HTR-8/SVneo (cell line): ENCODE results near the gene CAMTA1.
"Not testable (repeated sequence)": the region's sequence is repeated elsewhere in the genome, so short reads cannot be mapped to it uniquely, and the experiment has no call there.

Experiments used
- DNase-seq: peaks from one replicate; pipeline ENCODE4 v3.0.0; 2011; ENCODE audit warnings: low spot score, mixed read lengths; ENCODE audit not compliant: insufficient read length
- FAIRE-seq: peaks from 2 replicates; lab custom pipeline; 2011; peaks lifted over from hg19 to GRCh38; lab: Jason Lieb, UNC

Gene CAMTA1

DNA sequence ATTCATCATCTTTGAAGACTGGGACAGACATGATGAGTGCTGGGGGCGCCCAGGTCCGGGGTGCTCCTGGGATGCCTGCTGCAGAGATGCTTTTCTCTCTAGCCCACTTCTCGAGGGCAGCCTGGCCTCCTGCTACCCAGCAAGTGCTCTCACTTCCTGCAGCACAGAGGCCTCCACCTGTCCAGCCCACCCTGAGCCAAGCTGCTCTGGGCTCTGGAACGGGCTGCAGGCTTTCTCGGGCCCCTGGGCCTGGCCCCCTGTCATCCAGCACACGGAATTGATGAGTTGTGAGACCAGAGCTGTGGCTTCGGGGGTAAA is 516.4 kb downstream of the CAMTA1 start:
- FAIRE-seq (no peak), DNase-seq (no peak)

GRCh38 chr1:7302126-7302525 is 516.9 kb downstream of the CAMTA1 start:
- no peak for DNase-seq
- FAIRE-seq, result no peak

- no peak for DNase-seq
- no peak for FAIRE-seq
Measured at GRCh38 chr1:7302873-7303272, 517.6 kb downstream of the CAMTA1 start.

- FAIRE-seq (no peak), DNase-seq (no peak)
Measured at GRCh38 chr1:7303554-7304317, 518.5 kb downstream of the CAMTA1 start.

- no peak for DNase-seq
Measured at GRCh38 chr1:7313081-7313546, 527.9 kb downstream of the CAMTA1 start.

DNA sequence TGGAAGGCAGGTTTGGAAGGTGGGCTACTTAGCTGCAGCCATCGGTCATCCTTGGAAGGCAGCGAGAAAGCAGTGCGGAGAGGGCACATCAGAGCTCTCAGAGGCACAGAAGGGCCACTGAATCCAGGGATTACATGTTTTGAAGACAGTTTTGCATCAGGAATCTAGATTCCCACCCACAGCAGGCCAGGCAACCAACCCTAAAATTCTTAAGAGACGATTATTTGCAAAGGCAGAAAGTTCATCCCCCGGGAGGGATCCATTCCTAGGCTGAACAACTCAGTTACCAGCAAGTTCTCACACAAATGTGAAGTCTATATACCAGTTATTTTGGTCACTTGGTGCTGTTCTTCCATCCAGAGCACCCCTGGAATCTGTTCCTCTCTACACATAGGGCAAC is 528.6 kb downstream of the CAMTA1 start:
- FAIRE-seq, result no peak
- DNase-seq, result no peak

More at GRCh38 chr1:7313081-7313546, 527.9 kb downstream of the CAMTA1 start:
- no peak for FAIRE-seq

- DNase-seq, result no peak
- no peak for FAIRE-seq
Measured at GRCh38 chr1:7315316-7315715, 530.1 kb downstream of the CAMTA1 start.

DNA sequence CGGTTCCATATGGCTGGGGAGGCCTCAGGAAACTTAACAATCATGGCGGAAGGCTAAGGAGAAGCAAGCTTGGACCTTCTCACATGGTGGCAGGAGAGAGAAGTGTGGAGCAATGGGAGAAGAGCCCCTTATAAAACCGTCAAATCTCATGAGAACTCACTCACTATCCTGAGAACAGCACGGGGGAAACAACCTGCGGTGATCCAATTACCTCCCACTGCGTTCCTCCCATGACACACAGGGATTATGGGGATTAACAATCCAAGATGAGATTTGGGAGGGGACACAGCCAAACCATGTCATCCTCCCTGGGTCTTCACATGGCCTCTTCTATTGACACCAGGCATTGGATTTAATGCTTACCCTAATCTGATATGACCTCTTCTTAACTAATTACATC is 530.7 kb downstream of the CAMTA1 start:
- DNase-seq, result no peak
- FAIRE-seq, result no peak

GRCh38 chr1:7317888-7318287 is 532.6 kb downstream of the CAMTA1 start:
- DNase-seq (no peak), FAIRE-seq (no peak)

DNA sequence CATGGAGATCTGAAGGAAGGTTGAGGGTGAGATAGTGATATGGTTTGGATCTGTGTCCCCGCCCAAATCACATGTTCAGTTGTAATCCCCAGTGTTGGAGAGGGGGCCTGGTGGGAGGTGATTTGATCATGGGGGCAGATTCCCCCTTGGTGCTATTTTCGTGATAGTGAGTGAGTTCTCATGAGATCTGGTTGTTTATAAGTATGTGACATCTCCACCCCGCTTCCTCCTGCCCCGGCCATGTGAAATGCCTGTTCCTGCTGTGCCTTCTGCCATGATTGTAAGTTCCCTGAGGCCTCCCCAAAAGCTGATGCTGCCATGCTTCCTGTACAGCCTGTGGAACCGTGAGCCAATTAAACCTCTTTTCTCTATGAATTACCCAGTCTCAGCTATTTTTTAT is 533.9 kb downstream of the CAMTA1 start:
- DNase-seq (no peak), FAIRE-seq (no peak)

GRCh38 chr1:7320661-7321060 is 535.4 kb downstream of the CAMTA1 start:
- FAIRE-seq (no peak), DNase-seq (no peak)

DNA sequence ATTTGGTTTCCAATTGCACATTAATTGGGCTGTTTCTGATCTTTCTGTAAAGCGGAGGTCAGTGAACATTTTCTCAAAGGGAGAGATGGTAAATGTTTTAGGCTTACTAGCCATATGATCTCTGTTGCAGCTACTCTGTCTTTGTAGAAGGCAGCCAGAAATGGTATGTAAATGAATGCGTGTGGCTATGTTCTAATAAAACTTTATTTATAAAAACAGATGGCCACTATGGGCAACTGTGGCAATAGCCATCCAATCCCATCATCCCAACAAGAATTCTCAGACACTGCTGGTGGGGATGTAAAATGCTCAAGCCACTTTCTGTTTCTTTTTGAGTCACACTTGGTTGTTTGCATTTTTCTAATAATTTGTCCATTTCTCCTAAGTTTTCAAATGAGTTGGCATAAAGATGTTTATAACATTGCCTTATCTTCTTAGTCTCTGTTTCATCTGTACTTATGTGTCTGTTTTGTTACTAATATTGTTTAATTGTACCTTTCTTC is 537.1 kb downstream of the CAMTA1 start:
- no peak for FAIRE-seq
- DNase-seq, result no peak

GRCh38 chr1:7322912-7323311 is 537.7 kb downstream of the CAMTA1 start:
- no peak for FAIRE-seq
- no peak for DNase-seq

GRCh38 chr1:7325254-7325653 is 540.0 kb downstream of the CAMTA1 start:
- no peak for FAIRE-seq
- no peak for DNase-seq

DNA sequence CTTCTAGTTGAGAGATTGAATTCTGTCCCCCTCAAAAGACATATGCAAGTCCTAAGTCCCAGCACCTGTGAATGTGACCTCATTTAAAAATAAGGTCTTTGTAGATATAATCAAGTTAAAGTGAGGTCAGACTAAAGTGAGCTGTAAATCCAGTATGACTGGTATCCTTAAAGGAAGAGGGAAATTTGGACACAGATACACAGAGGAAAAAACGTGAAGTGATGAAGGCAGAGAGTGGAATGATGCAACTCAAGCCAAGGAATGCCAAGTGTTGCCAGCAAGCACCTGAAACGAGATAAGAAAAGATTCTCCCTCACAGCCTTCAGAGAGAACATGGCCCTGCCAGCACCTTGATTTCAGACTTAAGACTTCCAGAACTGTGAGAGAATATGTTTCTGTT is 541.1 kb downstream of the CAMTA1 start:
- no peak for FAIRE-seq
- DNase-seq, result no peak

DNA sequence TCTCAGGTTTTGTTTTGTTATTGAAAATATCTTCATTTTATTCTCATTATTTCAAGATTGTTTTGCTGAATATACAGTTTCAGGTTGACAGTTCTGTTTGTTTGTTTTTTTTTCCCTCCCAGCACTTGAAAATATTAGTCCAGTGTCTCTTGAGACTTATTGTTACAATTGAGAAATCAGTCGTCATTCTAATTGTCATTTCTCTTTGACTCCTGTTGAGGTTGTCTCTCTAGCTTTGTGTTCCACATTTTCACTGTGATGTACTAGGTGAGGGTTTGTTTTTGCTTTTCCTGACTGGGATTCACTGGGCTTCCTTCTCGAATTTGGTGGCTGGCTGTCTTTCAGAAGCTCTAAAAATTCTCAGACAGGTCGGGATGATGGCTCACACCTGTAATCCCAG is 542.6 kb downstream of the CAMTA1 start:
- DNase-seq (no peak), FAIRE-seq (no peak)

- FAIRE-seq (no peak), DNase-seq (no peak)
Measured at GRCh38 chr1:7329868-7330615, 544.8 kb downstream of the CAMTA1 start.

GRCh38 chr1:7330726-7331125 is 545.5 kb downstream of the CAMTA1 start:
- DNase-seq, FAIRE-seq: not testable (repeated sequence)

DNA sequence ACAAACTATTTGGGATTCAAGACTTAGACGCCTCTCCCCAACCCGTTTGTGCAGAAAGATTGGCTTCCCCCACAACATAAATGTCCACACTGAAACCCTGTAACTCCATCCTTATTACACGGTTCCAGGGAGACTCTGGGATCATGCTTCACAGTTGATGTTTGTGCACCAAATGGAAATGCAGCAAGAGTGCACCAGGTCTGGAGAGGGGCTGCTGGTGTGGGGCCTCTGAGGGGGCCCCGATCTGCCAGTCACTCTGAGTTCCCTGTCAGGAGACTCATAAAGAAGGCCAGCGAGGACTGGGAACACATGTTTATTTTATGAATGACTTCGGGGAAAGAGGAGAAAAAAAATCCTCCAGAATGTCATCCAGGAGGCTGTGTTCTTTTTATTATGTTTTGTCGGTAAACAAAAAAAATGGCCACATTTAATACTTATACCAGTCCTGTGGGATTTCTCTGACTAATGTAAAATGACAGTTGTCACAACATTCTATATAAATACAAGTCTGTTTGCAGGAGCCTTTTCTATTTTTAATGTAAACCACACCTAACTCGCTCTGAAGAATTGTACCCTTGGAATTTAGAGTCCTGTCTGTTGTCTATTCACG is 546.8 kb downstream of the CAMTA1 start:
- FAIRE-seq, result no peak
- no peak for DNase-seq

DNA sequence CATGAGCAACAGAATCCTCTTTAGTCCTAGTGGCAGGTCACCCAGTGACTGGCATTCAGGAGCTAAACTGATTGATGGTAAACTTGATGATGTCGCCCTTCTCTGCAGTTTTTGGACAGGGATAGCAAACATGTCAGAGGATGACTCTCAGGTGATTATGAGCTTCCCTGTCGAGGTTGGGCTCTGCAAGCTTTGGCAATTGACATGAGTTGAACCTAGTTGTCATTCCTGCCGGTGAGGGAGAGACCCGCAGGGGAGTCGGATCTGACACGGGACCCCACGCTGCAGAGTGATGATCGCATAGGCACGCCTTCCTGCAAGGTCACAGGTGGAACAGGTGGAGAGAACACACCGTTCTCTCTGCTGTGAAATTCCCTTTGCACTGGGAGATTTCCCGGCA is 547.8 kb downstream of the CAMTA1 start:
- FAIRE-seq (no peak), DNase-seq (no peak)

DNA sequence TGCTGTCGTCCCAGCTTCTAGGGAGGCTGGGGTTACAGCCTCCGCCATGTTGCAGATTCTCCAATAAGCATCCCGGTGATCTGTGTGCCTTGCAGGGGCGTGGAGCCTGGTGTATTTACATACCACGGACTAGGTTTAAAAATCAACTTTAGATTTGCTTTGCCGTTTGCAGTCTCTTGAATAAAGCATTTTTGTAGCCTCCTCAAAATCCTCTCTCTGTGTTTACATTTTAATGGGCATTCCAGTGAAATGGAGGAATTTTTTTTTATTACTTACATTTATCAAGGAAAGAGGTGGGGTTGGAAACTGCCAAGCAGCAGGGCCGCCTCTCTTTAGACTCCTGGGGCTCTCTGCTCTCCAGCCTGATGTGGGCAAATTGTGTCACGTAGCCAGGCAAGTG is 548.4 kb downstream of the CAMTA1 start:
- no peak for FAIRE-seq
- no peak for DNase-seq
